Type B pancreatic cell (in vitro differentiated cells): ENCODE measurements around the gene CHN1. TPM values are rescaled to one million over a fixed set of nuclear protein-coding genes. Genes with fewer than 3 reads are reported as not detected.

Experiments
- DNase-seq: peaks from one replicate; pipeline ENCODE4 v3.0.0; 2021; ENCODE audit warnings: mixed read lengths; ENCODE audit not compliant: unreplicated experiment; ENCODE audit errors: extremely low spot score
- H3K27ac Mint-ChIP-seq: 2 replicates; pipeline ENCODE4 v1.8.0; 2021; ENCODE audit warnings: mild to moderate bottlenecking, mixed read lengths
- H3K27me3 Mint-ChIP-seq: 2 replicates; pipeline ENCODE4 v1.8.0; 2021; ENCODE audit warnings: mixed read lengths
- H3K36me3 Mint-ChIP-seq: 2 replicates; pipeline ENCODE4 v1.8.0; 2021; ENCODE audit warnings: mixed read lengths
- H3K4me1 Mint-ChIP-seq: one replicate; pipeline ENCODE4 v1.8.0; 2021; ENCODE audit warnings: mixed read lengths; ENCODE audit not compliant: unreplicated experiment
- H3K4me3 Mint-ChIP-seq: 2 replicates; pipeline ENCODE4 v1.8.0; 2021; ENCODE audit warnings: mild to moderate bottlenecking, mixed read lengths
- H3K9me3 Mint-ChIP-seq: 2 replicates; pipeline ENCODE4 v1.8.0; 2021; ENCODE audit warnings: mixed read lengths
- total RNA-seq: library from RNA; stranded (reverse); gene quantifications from 2 replicates; pipeline ENCODE4 v1.2.1, GENCODE V29; 2021; ENCODE audit warnings: low replicate concordance
- TF ChIP-seq, protein P1 (sequence below): fragments of 200-600 bp; sonication (generic); conservative IDR thresholded peaks from 2 replicates; pipeline ENCODE4 v1.5.0; 2021; ENCODE audit warnings: antibody characterized with exemption, mild to moderate bottlenecking

CHN1 gene
- total RNA-seq, 1 donor from 2014 or later = 24.0 TPM

DNA sequence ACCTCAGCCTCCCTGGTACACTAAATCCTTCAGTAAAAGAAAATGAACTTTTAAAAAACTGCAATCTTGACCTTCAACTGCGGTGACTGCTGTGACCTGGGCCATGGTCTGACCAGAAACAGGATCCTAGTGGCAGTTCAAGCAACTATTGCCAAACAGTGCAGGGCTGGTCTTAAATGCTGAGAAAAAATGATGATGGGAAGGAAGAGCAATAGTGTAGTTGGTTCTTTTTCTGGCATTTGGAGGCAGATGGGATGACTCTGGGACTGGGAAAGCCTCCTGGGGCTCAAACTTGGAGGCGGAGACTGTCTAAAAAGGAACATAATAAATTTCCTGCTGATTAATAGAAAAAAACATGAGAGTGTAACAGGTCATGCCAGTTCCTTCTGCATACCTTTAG, 45.4 kb downstream of the CHN1 start:
- no peak overlapping the region for H3K27ac Mint-ChIP-seq
- DNase-seq = no peak
- peaks cover 4% of the 10 kb centered on the region for H3K36me3 Mint-ChIP-seq
- H3K4me3 Mint-ChIP-seq = no peak overlapping the region
- H3K9me3 Mint-ChIP-seq = no peaks in the 10 kb centered on the region
- TF ChIP-seq, protein P1, sequence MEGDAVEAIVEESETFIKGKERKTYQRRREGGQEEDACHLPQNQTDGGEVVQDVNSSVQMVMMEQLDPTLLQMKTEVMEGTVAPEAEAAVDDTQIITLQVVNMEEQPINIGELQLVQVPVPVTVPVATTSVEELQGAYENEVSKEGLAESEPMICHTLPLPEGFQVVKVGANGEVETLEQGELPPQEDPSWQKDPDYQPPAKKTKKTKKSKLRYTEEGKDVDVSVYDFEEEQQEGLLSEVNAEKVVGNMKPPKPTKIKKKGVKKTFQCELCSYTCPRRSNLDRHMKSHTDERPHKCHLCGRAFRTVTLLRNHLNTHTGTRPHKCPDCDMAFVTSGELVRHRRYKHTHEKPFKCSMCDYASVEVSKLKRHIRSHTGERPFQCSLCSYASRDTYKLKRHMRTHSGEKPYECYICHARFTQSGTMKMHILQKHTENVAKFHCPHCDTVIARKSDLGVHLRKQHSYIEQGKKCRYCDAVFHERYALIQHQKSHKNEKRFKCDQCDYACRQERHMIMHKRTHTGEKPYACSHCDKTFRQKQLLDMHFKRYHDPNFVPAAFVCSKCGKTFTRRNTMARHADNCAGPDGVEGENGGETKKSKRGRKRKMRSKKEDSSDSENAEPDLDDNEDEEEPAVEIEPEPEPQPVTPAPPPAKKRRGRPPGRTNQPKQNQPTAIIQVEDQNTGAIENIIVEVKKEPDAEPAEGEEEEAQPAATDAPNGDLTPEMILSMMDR = no peak
- peaks cover 16% of the 10 kb centered on the region for H3K4me1 Mint-ChIP-seq
- no peaks in the 10 kb centered on the region for H3K27me3 Mint-ChIP-seq

DNA sequence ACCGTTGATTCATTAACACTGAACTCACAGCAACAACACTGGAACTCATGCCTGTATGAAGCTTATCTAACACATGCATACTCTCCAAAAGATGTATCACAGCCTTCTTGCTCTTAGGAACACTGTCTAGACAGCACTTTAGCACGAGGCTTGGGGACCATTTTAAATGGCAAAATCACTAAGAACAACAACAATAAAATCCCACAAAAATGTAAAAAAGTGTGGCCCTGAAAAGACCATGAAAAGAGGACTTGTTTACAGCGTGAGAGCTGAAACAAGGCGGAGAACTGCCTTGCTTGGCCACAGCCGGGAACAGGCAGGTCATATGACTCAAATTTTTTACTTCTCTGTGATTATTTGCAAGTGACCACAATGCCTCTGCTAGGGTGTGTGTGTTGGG, 48.1 kb downstream of the CHN1 start:
- H3K4me3 Mint-ChIP-seq = no peak overlapping the region
- H3K27ac Mint-ChIP-seq = no peak overlapping the region
- H3K9me3 Mint-ChIP-seq = no peaks in the 10 kb centered on the region
- TF ChIP-seq, protein P1 = no peak
- no peaks in the 10 kb centered on the region for H3K27me3 Mint-ChIP-seq
- DNase-seq = no peak
- H3K36me3 Mint-ChIP-seq = peaks cover 4% of the 10 kb centered on the region
- H3K4me1 Mint-ChIP-seq = peaks cover 12% of the 10 kb centered on the region

- Mint-ChIP-seq H3K4me3 (no peak overlapping the region), H3K9me3 (no peaks in the 10 kb centered on the region), H3K27me3 (no peaks in the 10 kb centered on the region), H3K36me3 (peaks cover 4% of the 10 kb centered on the region), H3K4me1 (peaks cover 17% of the 10 kb centered on the region), H3K27ac (no peak overlapping the region)
- TF ChIP-seq, protein P1 = no peak
- DNase-seq = no peak
Measured at GRCh38 chr2:174952607-174953006, 52.6 kb downstream of the CHN1 start.

- Mint-ChIP-seq H3K4me3 (no peak overlapping the region), H3K36me3 (no peaks in the 10 kb centered on the region), H3K27ac (no peak overlapping the region), H3K27me3 (no peaks in the 10 kb centered on the region), H3K9me3 (no peaks in the 10 kb centered on the region), H3K4me1 (peaks cover 17% of the 10 kb centered on the region)
- DNase-seq = no peak
- TF ChIP-seq, protein P1 = no peak
Measured at GRCh38 chr2:174951745-174952144, 53.4 kb downstream of the CHN1 start.

- no peak for DNase-seq
- TF ChIP-seq, protein P1 = no peak
- no peaks in the 10 kb centered on the region for H3K36me3 Mint-ChIP-seq
- no peaks in the 10 kb centered on the region for H3K27me3 Mint-ChIP-seq
- H3K9me3 Mint-ChIP-seq = no peaks in the 10 kb centered on the region
- no peak overlapping the region for H3K27ac Mint-ChIP-seq
- H3K4me1 Mint-ChIP-seq = peaks cover 17% of the 10 kb centered on the region
- no peak overlapping the region for H3K4me3 Mint-ChIP-seq
Measured at GRCh38 chr2:174949988-174950687, 55.0 kb downstream of the CHN1 start.
